Activated naive CD4-positive, alpha-beta T cell treated with anti-CD3 and anti-CD28 coated beads, Interleukin-2, amount 50 U/mL, for 24 hours (primary cell): ENCODE results near the gene OR52E6.
A peak's percentile ranks its signal among the peaks of the same experiment; 100 is the strongest.

Experiments
- H3K27ac Mint-ChIP-seq: one replicate; pipeline ENCODE4 v1.8.0; 2021; ENCODE audit warnings: mild to moderate bottlenecking, mixed read lengths
- H3K27me3 Mint-ChIP-seq: one replicate; pipeline ENCODE4 v1.8.0; 2021; ENCODE audit warnings: mixed read lengths
- H3K36me3 Mint-ChIP-seq: one replicate; pipeline ENCODE4 v1.8.0; 2021; ENCODE audit warnings: mixed read lengths
- H3K4me1 Mint-ChIP-seq: one replicate; pipeline ENCODE4 v1.8.0; 2021; ENCODE audit warnings: mixed read lengths
- H3K4me3 Mint-ChIP-seq: one replicate; pipeline ENCODE4 v1.8.0; 2021; ENCODE audit warnings: mild to moderate bottlenecking, mixed read lengths
- H3K9me3 Mint-ChIP-seq: one replicate; pipeline ENCODE4 v1.8.0; 2021; ENCODE audit warnings: mixed read lengths

Gene OR52E6

DNA sequence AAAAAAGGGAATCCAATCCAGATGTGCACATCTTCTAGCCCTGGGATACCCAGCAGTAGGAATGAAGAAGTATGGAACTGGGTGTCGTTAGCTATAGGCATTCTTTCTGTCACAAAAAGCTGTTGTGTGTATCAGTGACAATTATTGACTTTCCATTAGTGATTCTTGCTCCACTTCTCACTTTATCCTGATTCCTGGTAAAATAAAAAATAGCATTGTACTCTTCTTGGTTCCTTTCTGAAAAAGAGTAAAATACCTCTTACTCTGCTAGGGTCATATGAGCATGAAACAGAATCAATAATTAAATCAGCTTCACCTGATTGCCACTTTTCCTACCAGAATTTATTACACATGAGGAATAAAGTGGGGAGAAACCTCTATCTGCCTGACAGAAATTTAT lies at the start of gene OR52E6:
Gene OR52E6 (minus strand): TSS at position 101 of the 400 bp plus-strand sequence. CDS start 0 bp downstream, at position 101.
- Mint-ChIP-seq H3K4me3 (no peak within 1 kb of the TSS), H3K9me3 (no peaks in the 10 kb centered on the region), H3K36me3 (no peaks in the 10 kb centered on the region), H3K27ac (no peak within 1 kb of the TSS), H3K27me3 (peaks cover 18% of the 10 kb centered on the region), H3K4me1 (no peaks in the 10 kb centered on the region)

- Mint-ChIP-seq H3K36me3 (no peaks in the 10 kb centered on the region), H3K27me3 (peaks cover 9% of the 10 kb centered on the region), H3K4me1 (no peaks in the 10 kb centered on the region), H3K27ac (no peak overlapping the region), H3K4me3 (no peak overlapping the region), H3K9me3 (no peaks in the 10 kb centered on the region)
Measured at GRCh38 chr11:5891216-5891800, 49.6 kb upstream of the OR52E6 start.

DNA sequence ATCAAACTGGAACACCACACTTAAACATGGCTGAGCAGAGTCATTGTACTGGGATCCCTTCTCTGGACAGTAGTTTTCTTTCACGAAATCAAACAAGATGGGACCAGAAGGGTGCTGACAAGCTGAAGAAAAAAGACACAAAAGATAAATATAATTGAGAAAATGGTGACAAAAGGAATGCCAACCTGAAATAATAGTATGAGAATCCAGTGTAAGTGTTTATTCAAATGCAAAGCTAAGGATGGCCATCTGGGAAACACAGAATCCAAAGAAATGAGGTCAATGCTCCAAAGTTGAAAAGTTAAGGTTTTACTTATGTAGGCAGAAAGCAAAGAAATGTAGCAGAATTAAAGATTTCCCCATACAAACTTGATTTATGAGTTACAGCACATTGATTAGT lies 46.0 kb upstream of the OR52E6 start:
- H3K27me3 Mint-ChIP-seq, result peaks cover 9% of the 10 kb centered on the region
- no peak overlapping the region for H3K27ac Mint-ChIP-seq
- H3K36me3 Mint-ChIP-seq, result no peaks in the 10 kb centered on the region
- H3K4me1 Mint-ChIP-seq, result no peaks in the 10 kb centered on the region
- no peaks in the 10 kb centered on the region for H3K9me3 Mint-ChIP-seq
- no peak overlapping the region for H3K4me3 Mint-ChIP-seq

DNA sequence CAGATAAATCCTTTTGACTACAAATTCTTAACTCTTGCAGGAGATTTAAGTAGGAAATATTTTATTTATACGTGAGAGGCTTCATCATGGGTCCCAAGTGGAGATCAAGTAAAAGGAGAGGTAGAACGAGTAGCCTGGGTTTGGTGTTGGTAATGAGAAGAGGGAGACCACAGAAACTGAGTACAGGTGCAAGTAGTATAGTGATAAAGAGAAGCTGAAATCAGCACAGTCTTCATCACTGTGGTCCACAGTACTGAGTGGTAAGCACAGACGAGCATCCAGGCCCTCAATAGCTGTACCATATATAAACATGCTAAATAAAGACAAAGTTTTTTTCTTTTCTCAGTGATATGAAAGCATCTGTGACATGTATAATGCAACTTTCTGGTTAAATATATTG lies 45.5 kb upstream of the OR52E6 start:
- Mint-ChIP-seq H3K27me3 (peaks cover 10% of the 10 kb centered on the region), H3K4me1 (no peaks in the 10 kb centered on the region), H3K4me3 (no peak overlapping the region), H3K9me3 (no peaks in the 10 kb centered on the region), H3K36me3 (no peaks in the 10 kb centered on the region), H3K27ac (no peak overlapping the region)

GRCh38 chr11:5881756-5882155 lies 40.1 kb upstream of the OR52E6 start:
- Mint-ChIP-seq H3K36me3 (no peaks in the 10 kb centered on the region), H3K4me3 (no peak overlapping the region), H3K9me3 (no peaks in the 10 kb centered on the region), H3K4me1 (no peaks in the 10 kb centered on the region), H3K27ac (no peak overlapping the region), H3K27me3 (peaks cover 6% of the 10 kb centered on the region)

GRCh38 chr11:5880329-5880728 lies 38.6 kb upstream of the OR52E6 start, which contains the start of gene OR52E4:
Gene OR52E4 (plus strand): TSS chr11:5880629. CDS start chr11:5884293, 3,664 bp downstream.
- H3K4me1 Mint-ChIP-seq, result no peaks in the 10 kb centered on the region
- no peak within 1 kb of the TSS for H3K27ac Mint-ChIP-seq
- H3K36me3 Mint-ChIP-seq, result no peaks in the 10 kb centered on the region
- no peak within 1 kb of the TSS for H3K4me3 Mint-ChIP-seq
- no peaks in the 10 kb centered on the region for H3K9me3 Mint-ChIP-seq
- H3K27me3 Mint-ChIP-seq, result peaks cover 2% of the 10 kb centered on the region

DNA sequence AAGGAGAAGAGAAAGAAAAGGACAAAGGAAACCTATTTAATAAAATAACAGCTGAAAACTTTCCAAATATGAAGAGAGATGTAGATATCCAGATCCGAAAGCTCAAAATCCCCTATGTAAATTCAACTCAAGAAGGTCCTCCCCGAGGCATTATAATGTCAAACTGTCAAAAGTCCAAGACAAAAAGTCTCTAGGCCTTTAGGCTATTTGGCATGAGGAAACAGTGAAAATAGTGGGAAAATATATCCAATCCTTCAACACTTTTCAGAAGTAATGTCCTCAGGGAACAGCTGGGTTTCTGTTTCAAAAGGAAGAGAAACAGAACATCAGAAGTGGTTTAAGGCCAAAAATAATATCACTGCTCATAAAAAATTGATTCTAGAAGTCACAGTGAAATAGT lies 36.9 kb upstream of the OR52E6 start:
- H3K36me3 Mint-ChIP-seq, result no peaks in the 10 kb centered on the region
- H3K27me3 Mint-ChIP-seq, result peaks cover 2% of the 10 kb centered on the region
- no peaks in the 10 kb centered on the region for H3K4me1 Mint-ChIP-seq
- H3K27ac Mint-ChIP-seq, result no peak overlapping the region
- H3K4me3 Mint-ChIP-seq, result no peak overlapping the region
- no peaks in the 10 kb centered on the region for H3K9me3 Mint-ChIP-seq

GRCh38 chr11:5865826-5866225 lies 24.1 kb upstream of the OR52E6 start:
- H3K4me1 Mint-ChIP-seq, result no peaks in the 10 kb centered on the region
- H3K4me3 Mint-ChIP-seq, result no peak overlapping the region
- peaks cover 15% of the 10 kb centered on the region for H3K27me3 Mint-ChIP-seq
- no peaks in the 10 kb centered on the region for H3K36me3 Mint-ChIP-seq
- H3K9me3 Mint-ChIP-seq, result no peaks in the 10 kb centered on the region
- no peak overlapping the region for H3K27ac Mint-ChIP-seq

DNA sequence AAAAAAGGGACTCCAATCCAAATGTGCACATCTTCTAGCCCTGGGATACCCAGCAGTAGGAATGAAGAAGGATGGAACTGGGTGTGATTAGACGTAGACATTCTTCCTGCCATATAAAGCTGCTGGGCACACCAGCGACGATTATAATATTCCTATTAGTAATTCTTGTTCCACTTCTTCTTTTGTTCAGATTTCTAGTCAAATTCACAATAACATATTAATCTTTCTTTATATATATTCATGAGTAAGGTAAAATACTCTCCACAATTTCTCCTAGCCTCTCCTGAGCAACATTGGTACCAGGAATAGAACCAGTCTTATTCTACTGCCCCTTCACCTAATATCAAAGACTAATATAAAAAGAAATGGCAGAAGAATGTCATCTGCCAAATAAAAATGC lies 15.9 kb upstream of the OR52E6 start, which contains the start of gene OR52E8:
Gene OR52E8 (minus strand): TSS at position 101 of the 400 bp plus-strand sequence. CDS start 0 bp downstream, at position 101.
- H3K9me3 Mint-ChIP-seq, result peaks cover 6% of the 10 kb centered on the region
- H3K27me3 Mint-ChIP-seq, result peaks cover 21% of the 10 kb centered on the region
- no peak within 1 kb of the TSS for H3K4me3 Mint-ChIP-seq
- no peaks in the 10 kb centered on the region for H3K36me3 Mint-ChIP-seq
- no peak within 1 kb of the TSS for H3K27ac Mint-ChIP-seq
- H3K4me1 Mint-ChIP-seq, result no peaks in the 10 kb centered on the region

- no peak overlapping the region for H3K4me3 Mint-ChIP-seq
- no peaks in the 10 kb centered on the region for H3K4me1 Mint-ChIP-seq
- no peak overlapping the region for H3K27ac Mint-ChIP-seq
- H3K27me3 Mint-ChIP-seq, result peaks cover 13% of the 10 kb centered on the region
- no peaks in the 10 kb centered on the region for H3K36me3 Mint-ChIP-seq
- H3K9me3 Mint-ChIP-seq, result peaks cover 6% of the 10 kb centered on the region
Measured at GRCh38 chr11:5851002-5851401, 9.3 kb upstream of the OR52E6 start.

- Mint-ChIP-seq H3K36me3 (no peaks in the 10 kb centered on the region), H3K9me3 (peaks cover under 1% of the 10 kb centered on the region), H3K27me3 (peaks cover 4% of the 10 kb centered on the region), H3K4me1 (no peaks in the 10 kb centered on the region), H3K27ac (no peak overlapping the region), H3K4me3 (no peak overlapping the region)
Measured at GRCh38 chr11:5847711-5848110, 6.0 kb upstream of the OR52E6 start.

DNA sequence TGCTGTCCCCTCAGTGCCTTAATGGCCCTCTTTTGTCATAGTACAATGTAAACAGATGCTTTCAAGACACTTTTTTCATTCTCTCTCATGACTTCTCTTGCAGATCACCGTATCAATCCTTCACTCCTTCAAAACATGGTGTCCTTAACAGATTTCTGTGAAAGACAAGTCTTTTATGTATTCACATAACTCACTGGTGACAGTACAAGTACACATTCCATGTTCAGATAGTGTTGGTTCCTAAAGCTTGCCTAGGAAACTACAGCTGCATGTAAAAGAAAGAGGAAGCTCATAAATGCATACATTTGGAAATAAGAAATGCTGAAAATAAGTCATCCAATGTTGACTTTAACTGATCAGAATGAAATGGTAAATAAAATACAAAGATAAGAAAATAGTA lies 5.0 kb upstream of the OR52E6 start:
- no peaks in the 10 kb centered on the region for H3K9me3 Mint-ChIP-seq
- H3K27me3 Mint-ChIP-seq, result peaks cover 4% of the 10 kb centered on the region
- H3K4me1 Mint-ChIP-seq, result no peaks in the 10 kb centered on the region
- no peak overlapping the region for H3K4me3 Mint-ChIP-seq
- no peaks in the 10 kb centered on the region for H3K36me3 Mint-ChIP-seq
- H3K27ac Mint-ChIP-seq, result no peak overlapping the region

DNA sequence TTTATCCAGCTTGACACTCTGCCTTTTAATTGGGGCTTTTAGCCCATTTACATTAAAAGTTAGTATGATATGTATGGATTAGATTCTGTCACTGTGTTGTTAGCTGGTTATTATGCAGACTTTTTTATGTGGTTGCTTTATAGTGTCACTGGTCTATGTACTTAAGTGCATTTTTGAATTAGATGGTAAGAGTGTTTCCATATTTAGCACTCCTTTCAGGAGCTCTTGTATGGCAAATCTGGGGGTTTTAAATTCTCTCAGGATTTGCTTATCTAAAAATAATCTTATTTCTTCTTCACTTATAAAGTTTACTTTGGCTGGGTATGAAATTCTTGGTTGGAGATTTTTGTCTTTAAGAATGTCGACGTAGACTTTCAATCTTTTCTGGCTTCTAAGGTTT lies 4.0 kb downstream of the OR52E6 start:
- Mint-ChIP-seq H3K4me1 (no peaks in the 10 kb centered on the region), H3K36me3 (no peaks in the 10 kb centered on the region), H3K9me3 (no peaks in the 10 kb centered on the region), H3K27ac (no peak overlapping the region), H3K4me3 (no peak overlapping the region), H3K27me3 (peaks cover 17% of the 10 kb centered on the region)

DNA sequence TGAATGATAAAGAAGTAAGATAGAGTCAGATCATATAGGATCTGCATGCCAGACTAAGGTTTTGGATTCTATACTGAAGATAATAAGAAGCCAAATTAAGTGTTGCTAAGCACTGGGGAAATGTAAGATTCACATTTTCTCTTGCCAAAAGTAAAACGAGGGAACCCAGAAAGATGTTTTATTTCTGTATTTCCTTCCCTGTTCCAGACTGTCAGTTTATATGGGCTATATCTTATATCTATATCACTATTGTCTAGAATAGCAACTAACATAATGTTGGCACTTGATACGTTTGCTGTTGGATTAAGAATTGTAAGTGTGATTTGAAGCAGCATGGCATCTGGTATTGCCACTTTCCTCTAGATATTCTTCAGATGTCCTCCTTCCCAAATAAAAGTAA lies 8.3 kb downstream of the OR52E6 start:
- H3K4me1 Mint-ChIP-seq, result no peaks in the 10 kb centered on the region
- no peaks in the 10 kb centered on the region for H3K36me3 Mint-ChIP-seq
- no peaks in the 10 kb centered on the region for H3K9me3 Mint-ChIP-seq
- peaks cover 20% of the 10 kb centered on the region for H3K27me3 Mint-ChIP-seq
- H3K27ac Mint-ChIP-seq, result no peak overlapping the region
- H3K4me3 Mint-ChIP-seq, result no peak overlapping the region

DNA sequence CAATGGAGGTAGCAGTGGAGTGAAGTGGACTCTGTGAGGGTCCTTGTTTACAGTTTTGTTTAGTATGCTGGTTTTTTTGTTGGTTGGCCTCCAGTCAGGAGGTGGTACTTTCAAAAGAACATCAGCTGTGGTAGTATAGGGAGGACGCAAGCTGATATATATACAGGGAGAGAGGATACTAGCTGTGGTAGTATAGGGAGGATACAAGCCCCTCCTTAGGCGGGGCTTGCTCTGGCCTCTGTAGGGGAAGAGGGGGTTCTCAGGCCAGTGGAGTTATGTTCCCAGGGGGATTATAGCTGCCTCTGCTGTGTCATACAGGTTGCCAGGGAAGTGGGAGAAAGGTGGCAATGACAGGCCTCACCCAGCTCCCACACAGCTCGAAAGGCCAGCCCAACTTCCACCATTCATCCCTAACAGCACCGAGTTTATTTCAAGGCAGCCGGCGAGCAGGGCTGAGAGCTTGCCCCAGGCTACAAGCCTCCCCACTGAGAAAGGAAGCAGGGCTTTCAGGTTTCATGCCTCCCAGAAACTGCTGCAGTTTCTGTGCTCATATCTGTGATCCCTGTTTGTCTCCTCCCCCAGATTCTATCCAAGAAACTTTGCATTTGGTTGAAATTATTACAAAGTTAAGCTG lies 10.4 kb downstream of the OR52E6 start:
- peaks cover 14% of the 10 kb centered on the region for H3K27me3 Mint-ChIP-seq
- H3K27ac Mint-ChIP-seq, result no peak overlapping the region
- H3K4me3 Mint-ChIP-seq, result no peak overlapping the region
- H3K36me3 Mint-ChIP-seq, result no peaks in the 10 kb centered on the region
- no peaks in the 10 kb centered on the region for H3K4me1 Mint-ChIP-seq
- no peaks in the 10 kb centered on the region for H3K9me3 Mint-ChIP-seq

DNA sequence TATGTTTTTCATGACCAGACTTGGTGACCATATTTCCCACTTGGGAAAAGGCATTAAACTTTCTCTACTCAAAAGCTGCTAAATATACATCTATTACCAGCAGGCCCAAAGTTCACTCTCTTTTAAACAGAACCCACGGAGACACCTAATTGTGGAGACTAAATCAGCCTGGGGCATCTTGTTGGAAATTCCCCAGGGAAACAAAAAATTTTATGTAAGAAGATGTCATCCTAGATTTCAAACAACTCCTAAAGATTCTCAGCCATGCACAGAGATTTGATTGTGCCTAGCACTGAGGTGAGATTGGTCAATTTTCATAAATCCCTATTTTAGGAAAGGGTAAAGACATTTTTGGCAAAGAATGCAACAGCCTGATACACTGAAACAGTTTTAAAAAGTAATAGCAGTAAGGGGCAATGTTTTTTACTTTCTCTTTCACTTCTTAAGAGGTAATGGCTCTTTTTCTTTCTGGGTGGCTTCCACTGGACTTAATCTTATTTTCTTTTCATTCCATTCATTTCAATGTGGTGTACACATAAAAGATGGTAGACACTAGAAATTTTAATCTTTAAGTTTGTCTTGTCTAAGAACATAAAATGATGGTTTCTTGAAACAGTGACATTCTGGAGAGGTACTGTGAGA lies 23.3 kb downstream of the OR52E6 start:
- H3K27ac Mint-ChIP-seq, result no peak overlapping the region

More for the DNA sequence above, 23.3 kb downstream of the OR52E6 start:
- Mint-ChIP-seq H3K36me3 (no peaks in the 10 kb centered on the region), H3K4me3 (peak overlapping the region; percentile 78), H3K9me3 (no peaks in the 10 kb centered on the region), H3K4me1 (peaks cover 15% of the 10 kb centered on the region), H3K27me3 (no peaks in the 10 kb centered on the region)
